Memory B cell (primary cell): ENCODE data around the gene SPATA33.
"Not testable (repeated sequence)": the region's sequence is repeated elsewhere in the genome, so short reads cannot be mapped to it uniquely, and the experiment has no call there.

Source experiments
- ATAC-seq: fragments of 150-1000 bp; cut with Tn5 transposase; 2 replicates; pipeline ENCODE4 v1.10.0; 2021; ENCODE audit warnings: low read depth, mild to moderate bottlenecking, moderate library complexity
- DNase-seq, 2 donors: peaks; one replicate each; pipeline ENCODE4 v3.0.0; 2022; ENCODE audit warnings: low spot score in 2 of 2
- H3K27ac Mint-ChIP-seq: one replicate; pipeline ENCODE4 v1.8.0; 2022; ENCODE audit warnings: mild to moderate bottlenecking, moderate library complexity, mixed read lengths
- H3K27me3 Mint-ChIP-seq: one replicate; pipeline ENCODE4 v1.8.0; 2022; ENCODE audit warnings: mixed read lengths
- H3K36me3 Mint-ChIP-seq: one replicate; pipeline ENCODE4 v1.8.0; 2022; ENCODE audit warnings: mild to moderate bottlenecking, mixed read lengths
- H3K4me1 Mint-ChIP-seq: one replicate; pipeline ENCODE4 v1.8.0; 2022; ENCODE audit warnings: mixed read lengths
- H3K4me3 Mint-ChIP-seq: one replicate; pipeline ENCODE4 v1.8.0; 2022; ENCODE audit warnings: mild to moderate bottlenecking, moderate library complexity, mixed read lengths
- H3K9me3 Mint-ChIP-seq: one replicate; pipeline ENCODE4 v1.8.0; 2022; ENCODE audit warnings: mixed read lengths

SPATA33 gene

GRCh38 chr16:89689621-89690020, 32.0 kb downstream of the SPATA33 start:
- ATAC-seq, H3K9me3 Mint-ChIP-seq, H3K27ac Mint-ChIP-seq, H3K27me3 Mint-ChIP-seq, H3K4me3 Mint-ChIP-seq, DNase-seq, H3K36me3 Mint-ChIP-seq: not testable (repeated sequence)
- H3K4me1 Mint-ChIP-seq, result peaks cover 16% of the 10 kb centered on the region

GRCh38 chr16:89690392-89690901, 32.8 kb downstream of the SPATA33 start:
- Mint-ChIP-seq H3K27ac (no peak overlapping the region), H3K9me3 (no peaks in the 10 kb centered on the region), H3K4me1 (peaks cover 16% of the 10 kb centered on the region), H3K4me3 (no peak overlapping the region), H3K27me3 (no peaks in the 10 kb centered on the region), H3K36me3 (peaks cover 10% of the 10 kb centered on the region)
- no peak for ATAC-seq
- no peak for DNase-seq

DNA sequence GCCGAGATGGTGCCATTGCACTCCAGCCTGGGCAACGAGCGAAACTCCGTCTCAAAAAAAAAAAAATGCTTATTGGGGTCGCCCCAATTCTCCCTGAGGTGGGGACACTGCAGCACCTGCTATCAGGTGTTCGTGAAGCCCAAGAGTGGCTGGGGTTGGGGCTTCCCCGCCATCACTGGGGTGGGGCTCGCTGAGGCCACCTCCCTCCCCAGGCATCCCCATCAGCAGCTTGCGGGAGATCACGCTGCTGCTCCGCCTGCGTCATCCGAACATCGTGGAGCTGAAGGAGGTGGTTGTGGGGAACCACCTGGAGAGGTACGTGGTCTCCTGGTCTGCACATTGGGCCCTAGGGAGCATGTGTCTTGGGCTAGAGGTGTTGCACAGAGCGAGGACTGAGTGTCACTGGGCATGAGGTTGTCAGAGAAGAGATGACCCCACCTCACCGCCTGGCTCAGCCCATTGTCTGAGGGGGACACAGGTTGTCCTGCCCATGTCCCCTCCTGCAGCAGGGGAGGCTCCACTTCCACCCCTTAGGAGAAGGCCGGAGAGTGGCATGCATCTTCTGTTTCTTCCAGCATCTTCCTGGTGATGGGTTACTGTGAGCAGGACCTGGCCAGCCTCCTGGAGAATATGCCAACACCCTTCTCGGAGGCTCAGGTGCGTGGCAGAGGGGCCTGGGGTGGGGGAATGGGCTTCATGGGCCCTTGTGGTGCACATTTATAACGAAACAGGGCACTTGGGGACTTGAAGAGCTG, 33.8 kb downstream of the SPATA33 start:
- Mint-ChIP-seq H3K4me1 (peaks cover 15% of the 10 kb centered on the region), H3K4me3 (no peak overlapping the region), H3K36me3 (peaks cover 10% of the 10 kb centered on the region), H3K27me3 (no peaks in the 10 kb centered on the region), H3K27ac (no peak overlapping the region), H3K9me3 (no peaks in the 10 kb centered on the region)
- DNase-seq (no peak), ATAC-seq (no peak)

DNA sequence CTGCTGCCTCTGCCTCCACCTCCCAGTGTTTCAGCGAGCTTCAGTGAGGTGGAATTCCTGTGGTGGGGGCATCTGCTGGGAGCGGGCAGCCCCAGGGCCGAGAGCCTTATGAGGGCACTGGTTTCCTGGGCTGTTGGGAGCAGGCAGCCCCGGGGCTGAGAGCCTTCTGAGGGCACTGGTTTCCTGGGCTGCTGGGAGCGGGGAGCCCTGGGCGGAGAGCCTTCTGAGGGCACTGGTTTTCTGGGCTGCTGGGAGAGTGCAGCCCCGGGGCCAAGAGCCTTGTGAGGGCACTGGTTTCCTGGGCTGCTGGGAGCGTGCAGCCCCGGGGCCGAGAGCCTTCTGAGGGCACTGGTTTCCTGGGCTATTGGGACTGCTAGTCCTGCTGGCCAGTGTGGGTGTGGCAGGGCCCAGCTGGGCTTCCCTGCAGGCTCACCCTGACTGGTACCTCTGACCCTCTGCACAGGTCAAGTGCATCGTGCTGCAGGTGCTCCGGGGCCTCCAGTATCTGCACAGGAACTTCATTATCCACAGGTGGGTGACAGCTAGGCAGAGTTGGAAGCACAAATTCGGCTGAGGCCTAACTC, 34.4 kb downstream of the SPATA33 start:
- Mint-ChIP-seq H3K36me3 (peaks cover 10% of the 10 kb centered on the region), H3K27ac (no peak overlapping the region), H3K27me3 (no peaks in the 10 kb centered on the region), H3K4me1 (peaks cover 15% of the 10 kb centered on the region), H3K9me3 (no peaks in the 10 kb centered on the region), H3K4me3 (no peak overlapping the region)
- ATAC-seq (no peak), DNase-seq (no peak)

DNA sequence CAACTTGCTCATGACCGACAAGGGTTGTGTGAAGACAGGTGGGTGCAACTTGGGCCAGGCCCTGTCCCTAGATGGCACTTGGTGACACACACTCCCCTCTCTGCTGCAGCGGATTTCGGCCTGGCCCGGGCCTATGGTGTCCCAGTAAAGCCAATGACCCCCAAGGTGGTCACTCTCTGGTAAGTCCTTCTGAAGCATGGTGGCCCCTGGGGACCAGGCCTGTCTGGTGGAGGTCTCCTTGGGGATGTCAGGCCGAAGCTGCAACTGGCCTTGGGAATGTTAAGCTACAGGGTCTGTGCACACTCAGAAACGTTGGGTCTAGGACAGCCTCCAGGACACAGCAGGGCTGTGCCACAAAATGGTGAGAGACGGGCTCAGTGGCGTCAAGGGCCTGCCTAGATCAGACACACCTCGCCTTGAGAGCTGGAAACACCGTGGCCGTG, 35.7 kb downstream of the SPATA33 start:
- H3K27ac Mint-ChIP-seq, result no peak overlapping the region
- ATAC-seq, result no peak
- no peak overlapping the region for H3K4me3 Mint-ChIP-seq
- no peak for DNase-seq
- H3K27me3 Mint-ChIP-seq, result no peaks in the 10 kb centered on the region
- H3K36me3 Mint-ChIP-seq, result peaks cover 10% of the 10 kb centered on the region
- H3K9me3 Mint-ChIP-seq, result no peaks in the 10 kb centered on the region
- H3K4me1 Mint-ChIP-seq, result peaks cover 10% of the 10 kb centered on the region

DNA sequence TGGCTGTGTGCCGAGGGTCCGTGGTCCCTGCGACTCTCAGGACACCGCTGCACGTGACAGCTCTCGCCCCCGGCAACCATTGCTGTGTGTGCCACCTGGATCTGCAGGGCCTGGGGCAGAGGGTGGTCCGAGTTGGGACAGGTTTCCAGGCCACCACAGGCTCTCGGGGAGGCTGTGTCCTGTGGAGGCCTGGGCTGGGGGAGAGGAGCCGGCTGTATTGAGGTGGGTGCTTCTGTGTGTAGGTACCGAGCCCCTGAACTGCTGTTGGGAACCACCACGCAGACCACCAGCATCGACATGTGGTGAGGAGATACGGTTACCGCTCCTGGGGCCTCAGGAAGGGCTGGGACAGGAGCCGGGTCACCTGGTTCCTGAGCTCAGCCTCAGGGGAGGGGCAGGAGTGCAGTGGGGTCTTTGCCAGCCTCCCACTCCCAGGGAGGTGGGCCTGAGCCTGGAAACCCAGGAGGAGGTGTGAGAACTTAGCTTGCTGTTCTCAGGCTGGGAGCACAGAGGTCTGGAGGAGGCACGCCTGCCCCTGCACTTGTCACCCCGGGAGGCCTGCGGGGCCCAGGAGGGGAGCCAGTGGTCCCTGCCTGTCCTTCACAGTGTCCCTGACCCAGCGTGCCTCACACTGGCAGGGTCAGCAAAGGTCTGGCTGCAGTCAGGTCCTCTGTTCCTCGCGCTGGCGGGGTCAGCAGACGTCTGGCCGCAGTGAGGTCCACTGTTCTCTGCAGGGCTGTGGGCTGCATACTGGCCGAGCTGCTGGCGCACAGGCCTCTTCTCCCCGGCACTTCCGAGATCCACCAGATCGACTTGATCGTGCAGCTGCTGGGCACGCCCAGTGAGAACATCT, 36.5 kb downstream of the SPATA33 start:
- no peak overlapping the region for H3K27ac Mint-ChIP-seq
- H3K9me3 Mint-ChIP-seq, result no peaks in the 10 kb centered on the region
- H3K4me3 Mint-ChIP-seq, result no peak overlapping the region
- no peaks in the 10 kb centered on the region for H3K27me3 Mint-ChIP-seq
- ATAC-seq (no peak), DNase-seq (no peak)
- H3K36me3 Mint-ChIP-seq, result peaks cover 10% of the 10 kb centered on the region
- H3K4me1 Mint-ChIP-seq, result peaks cover 10% of the 10 kb centered on the region

DNA sequence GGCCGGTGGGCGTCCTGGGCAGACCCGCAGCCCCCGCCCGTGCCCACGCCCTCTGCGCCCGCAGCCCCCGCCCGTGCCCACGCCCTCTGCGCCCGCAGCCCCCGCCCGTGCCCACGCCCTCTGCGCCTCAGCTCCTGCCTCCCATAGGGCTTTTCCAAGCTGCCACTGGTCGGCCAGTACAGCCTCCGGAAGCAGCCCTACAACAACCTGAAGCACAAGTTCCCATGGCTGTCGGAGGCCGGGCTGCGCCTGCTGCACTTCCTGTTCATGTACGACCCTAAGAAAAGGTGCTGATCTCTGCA, 37.1 kb downstream of the SPATA33 start:
- not testable (repeated sequence) for ATAC-seq, H3K27me3 Mint-ChIP-seq, H3K4me3 Mint-ChIP-seq, H3K36me3 Mint-ChIP-seq, H3K9me3 Mint-ChIP-seq, DNase-seq, H3K4me1 Mint-ChIP-seq, H3K27ac Mint-ChIP-seq

DNA sequence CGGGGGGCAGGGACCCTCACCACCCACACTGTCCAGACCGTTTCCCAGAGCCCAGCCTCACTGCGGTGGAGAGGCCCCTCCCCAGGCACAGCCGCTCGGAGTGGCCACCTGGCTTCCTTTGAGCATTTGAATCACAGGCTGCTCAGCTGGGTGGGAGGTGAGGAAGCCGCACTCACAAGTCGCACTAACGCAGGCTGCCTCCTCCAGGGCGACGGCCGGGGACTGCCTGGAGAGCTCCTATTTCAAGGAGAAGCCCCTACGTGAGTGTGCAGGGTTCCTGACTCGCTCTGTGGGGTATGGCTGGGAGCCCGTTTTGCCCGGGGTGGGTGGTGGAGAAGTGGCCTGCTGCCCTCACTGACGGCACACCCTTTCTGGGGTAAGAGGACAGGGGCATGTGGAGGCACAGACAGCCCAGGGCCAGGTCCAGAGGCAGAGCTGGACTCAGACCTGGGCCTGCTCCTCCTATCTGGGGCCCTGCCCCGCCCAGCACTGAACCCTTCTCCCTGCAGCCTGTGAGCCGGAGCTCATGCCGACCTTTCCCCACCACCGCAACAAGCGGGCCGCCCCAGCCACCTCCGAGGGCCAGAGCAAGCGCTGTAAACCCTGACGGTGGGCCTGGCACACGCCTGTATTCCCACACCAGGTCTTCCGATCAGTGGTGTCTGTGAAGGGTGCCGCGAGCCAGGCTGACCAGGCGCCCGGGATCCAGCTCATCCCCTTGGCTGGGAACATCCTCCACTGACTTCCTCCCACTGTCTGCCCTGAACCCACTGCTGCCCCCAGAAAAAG, 37.6 kb downstream of the SPATA33 start:
- Mint-ChIP-seq H3K27ac (no peak overlapping the region), H3K27me3 (no peaks in the 10 kb centered on the region), H3K4me1 (peaks cover 14% of the 10 kb centered on the region), H3K9me3 (no peaks in the 10 kb centered on the region), H3K4me3 (no peak overlapping the region), H3K36me3 (peaks cover 8% of the 10 kb centered on the region)
- ATAC-seq (no peak), DNase-seq (no peak)

GRCh38 chr16:89695875-89696669, 38.4 kb downstream of the SPATA33 start:
- DNase-seq (no peak), ATAC-seq (no peak)
- H3K27ac Mint-ChIP-seq, result no peak overlapping the region
- peaks cover 5% of the 10 kb centered on the region for H3K36me3 Mint-ChIP-seq
- H3K4me3 Mint-ChIP-seq, result no peak overlapping the region
- no peaks in the 10 kb centered on the region for H3K9me3 Mint-ChIP-seq
- H3K27me3 Mint-ChIP-seq, result no peaks in the 10 kb centered on the region
- H3K4me1 Mint-ChIP-seq, result peaks cover 16% of the 10 kb centered on the region

- no peak overlapping the region for H3K27ac Mint-ChIP-seq
- H3K4me1 Mint-ChIP-seq, result peaks cover 16% of the 10 kb centered on the region
- H3K36me3 Mint-ChIP-seq, result peaks cover 5% of the 10 kb centered on the region
- DNase-seq, result no peak
- H3K4me3 Mint-ChIP-seq, result no peak overlapping the region
- no peak for ATAC-seq
- H3K27me3 Mint-ChIP-seq, result no peaks in the 10 kb centered on the region
- H3K9me3 Mint-ChIP-seq, result no peaks in the 10 kb centered on the region
Observed at GRCh38 chr16:89696670-89697128, 39.1 kb downstream of the SPATA33 start.

DNA sequence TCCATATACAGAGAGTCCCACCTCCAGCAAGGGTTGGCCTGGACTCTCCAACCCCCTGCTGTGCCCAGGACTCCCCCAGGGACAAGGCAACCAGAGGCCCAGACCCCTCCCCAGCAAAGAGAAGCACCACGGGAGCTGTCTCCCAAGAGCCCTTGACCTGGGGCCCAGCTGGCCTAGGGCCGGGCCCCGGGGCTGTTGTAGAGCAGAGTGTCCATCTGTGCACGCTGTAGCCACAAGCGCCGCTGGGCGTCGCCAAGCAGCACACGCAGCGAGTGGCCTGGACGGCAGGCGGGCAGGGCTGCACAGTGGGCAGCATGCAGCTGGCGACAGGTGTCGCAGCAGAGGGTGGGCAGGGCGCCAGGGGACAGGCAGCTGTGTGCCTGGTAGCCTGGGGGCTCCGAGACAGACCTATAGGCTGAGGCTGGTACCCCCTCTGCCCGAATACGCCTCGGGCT, 39.6 kb downstream of the SPATA33 start:
- H3K9me3 Mint-ChIP-seq, result no peaks in the 10 kb centered on the region
- peaks cover 5% of the 10 kb centered on the region for H3K36me3 Mint-ChIP-seq
- H3K27ac Mint-ChIP-seq, result no peak overlapping the region

GRCh38 chr16:89697616-89698331, 40.1 kb downstream of the SPATA33 start:
- ATAC-seq (no peak), DNase-seq (no peak)
- H3K27ac Mint-ChIP-seq, result no peak overlapping the region
- no peaks in the 10 kb centered on the region for H3K9me3 Mint-ChIP-seq
- H3K36me3 Mint-ChIP-seq, result peaks cover 5% of the 10 kb centered on the region
- peaks cover 19% of the 10 kb centered on the region for H3K4me1 Mint-ChIP-seq
- H3K4me3 Mint-ChIP-seq, result no peak overlapping the region
- no peaks in the 10 kb centered on the region for H3K27me3 Mint-ChIP-seq

More for the DNA sequence above, 39.6 kb downstream of the SPATA33 start:
- peaks cover 16% of the 10 kb centered on the region for H3K4me1 Mint-ChIP-seq
- DNase-seq (no peak), ATAC-seq (no peak)
- H3K27me3 Mint-ChIP-seq, result no peaks in the 10 kb centered on the region
- H3K4me3 Mint-ChIP-seq, result no peak overlapping the region
